MG63 (cell line): ENCODE measurements around the gene KIF25. TPM values are rescaled to one million over a fixed set of nuclear protein-coding genes. Genes with fewer than 3 reads are reported as not detected.

ENCODE experiments used
- DNase-seq: peaks from one replicate; pipeline ENCODE4 v3.0.0-alpha.2; 2020
- H3K27me3 ChIP-seq: fragments of 250-450 bp; sonication (Bioruptor Pico); 2 replicates; pipeline ENCODE4 v1.5.1; 2020; ENCODE audit warnings: mild to moderate bottlenecking, moderate library complexity
- H3K36me3 ChIP-seq: fragments of 250-450 bp; sonication (Bioruptor Pico); 2 replicates; pipeline ENCODE4 v1.5.1; 2020; ENCODE audit warnings: mild to moderate bottlenecking, moderate library complexity
- H3K4me3 ChIP-seq: fragments of 250-450 bp; sonication (Bioruptor Pico); 2 replicates; pipeline ENCODE4 v1.5.1; 2020; ENCODE audit warnings: mild to moderate bottlenecking, moderate library complexity
- H3K9me3 ChIP-seq: fragments of 250-450 bp; sonication (Bioruptor Pico); 2 replicates; pipeline ENCODE4 v1.5.1; 2020; ENCODE audit warnings: mild to moderate bottlenecking, moderate library complexity
- total RNA-seq: library from RNA; depleted of rRNA; stranded (reverse); fragments of >200 nt; shearing (Covaris generic); gene quantifications from 2 replicates; pipeline ENCODE4 v1.2.3, GENCODE V29; 2014; ENCODE audit warnings: low replicate concordance

KIF25 gene
- total RNA-seq, 1 experiment from 2014 or later: not detected

DNA sequence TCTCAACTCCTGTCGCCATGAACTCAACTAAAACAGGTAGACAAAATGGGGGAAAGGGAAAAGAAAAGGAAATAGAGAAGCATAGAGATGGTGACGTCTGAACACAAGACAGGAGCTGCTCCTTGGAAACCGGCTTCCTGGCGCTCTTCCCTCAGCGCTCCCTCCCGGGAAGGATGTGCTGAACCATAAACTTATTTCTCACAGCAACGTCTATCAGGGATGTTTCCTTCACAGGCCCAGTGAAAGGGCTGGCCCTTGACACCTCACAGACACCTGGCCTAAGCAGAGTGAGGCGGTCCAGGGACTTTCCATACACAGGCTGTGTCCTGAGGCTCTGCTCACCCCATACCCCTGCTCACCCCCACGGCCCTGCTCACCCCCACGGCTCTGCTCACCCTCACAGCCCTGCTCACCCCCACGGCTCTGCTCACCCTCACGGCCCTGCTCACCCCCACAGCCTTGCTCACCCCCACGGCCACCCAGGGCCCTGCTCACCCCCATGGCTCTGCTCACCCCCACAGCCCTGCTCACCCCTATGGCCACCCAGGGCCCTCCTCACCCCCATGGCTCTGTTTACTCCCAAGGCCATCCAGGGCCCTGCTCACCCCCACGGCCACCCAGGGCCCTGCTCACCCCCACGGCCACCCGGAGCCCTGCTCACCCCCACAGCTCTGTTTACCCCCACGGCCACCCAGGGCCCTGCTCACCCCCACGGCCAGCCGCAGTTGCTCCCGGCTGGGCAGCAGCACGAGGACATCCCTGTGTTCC, 80.9 kb downstream of the KIF25 start:
- H3K4me3 ChIP-seq: no peak overlapping the region
- H3K36me3 ChIP-seq: no peaks in the 10 kb centered on the region
- no peaks in the 10 kb centered on the region for H3K9me3 ChIP-seq
- DNase-seq: no peak
- no peaks in the 10 kb centered on the region for H3K27me3 ChIP-seq

DNA sequence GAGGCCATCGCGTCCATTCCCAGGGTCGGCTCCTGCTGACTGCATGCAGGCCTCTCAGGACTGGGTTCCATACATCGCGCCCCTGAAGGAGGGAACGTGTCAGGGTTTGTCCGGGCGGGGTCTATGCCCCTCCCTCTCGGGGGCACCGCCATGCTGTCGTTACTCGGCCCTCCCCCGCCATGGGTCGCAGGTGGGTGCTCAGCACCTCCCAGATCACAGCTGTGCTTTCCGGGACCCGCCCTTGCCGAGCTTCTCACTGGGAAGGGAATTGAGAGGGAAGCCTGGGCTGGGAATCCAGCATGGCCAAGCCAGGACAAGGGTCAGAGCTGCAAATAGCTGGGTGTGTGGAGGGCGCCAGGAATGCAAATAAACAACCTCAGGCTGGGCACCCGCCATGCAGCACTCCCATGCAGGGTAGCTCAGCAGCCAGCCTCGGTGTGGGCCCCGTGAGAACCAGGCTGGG, 81.5 kb downstream of the KIF25 start, which contains the start of gene FRMD1:
Gene FRMD1 (minus strand): TSS at position 270 of the 463 bp plus-strand sequence. CDS start 118 bp downstream, at position 152.
- no peaks in the 10 kb centered on the region for H3K9me3 ChIP-seq
- no peaks in the 10 kb centered on the region for H3K27me3 ChIP-seq

DNA sequence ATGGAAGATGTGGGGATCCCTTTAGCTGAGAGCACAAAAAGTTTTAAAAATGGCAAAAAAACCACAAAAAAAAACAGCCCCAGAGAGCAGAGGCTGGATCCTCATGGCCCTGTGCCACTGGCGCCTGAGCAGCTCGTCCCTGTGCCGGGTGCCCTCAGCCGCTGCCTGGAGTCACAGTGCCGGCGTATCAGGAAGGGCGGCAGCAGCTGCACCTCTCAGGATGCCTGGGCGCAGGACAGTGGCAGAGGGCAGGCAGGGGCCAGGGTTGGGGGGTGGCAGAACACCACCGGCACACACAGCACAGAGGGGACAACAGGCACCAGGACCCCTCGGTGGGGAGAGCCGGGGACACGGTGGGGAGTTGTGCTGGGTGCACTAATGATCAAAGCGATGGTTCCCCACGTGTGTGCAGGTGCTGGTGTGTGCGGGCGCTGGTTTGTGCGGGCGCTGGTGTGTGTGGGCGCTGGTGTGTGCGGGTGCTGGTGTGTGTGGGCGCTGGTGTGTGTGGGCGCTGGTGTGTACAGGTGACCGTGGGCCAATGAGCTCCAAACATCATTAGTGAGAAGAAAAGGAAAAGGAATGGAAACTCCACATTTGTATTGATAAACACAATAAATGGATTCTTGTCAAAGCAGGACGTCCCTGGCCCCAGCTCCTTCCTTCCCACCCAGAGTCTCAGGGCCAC, 83.1 kb downstream of the KIF25 start:
- DNase-seq: no peak
- H3K4me3 ChIP-seq: no peak overlapping the region
- H3K36me3 ChIP-seq: no peaks in the 10 kb centered on the region
- no peaks in the 10 kb centered on the region for H3K27me3 ChIP-seq
- no peaks in the 10 kb centered on the region for H3K9me3 ChIP-seq

More for the DNA sequence above, 81.5 kb downstream of the KIF25 start, which contains the start of gene FRMD1:
- DNase-seq: no peak
- no peak within 1 kb of the TSS for H3K4me3 ChIP-seq
- no peaks in the 10 kb centered on the region for H3K36me3 ChIP-seq

DNA sequence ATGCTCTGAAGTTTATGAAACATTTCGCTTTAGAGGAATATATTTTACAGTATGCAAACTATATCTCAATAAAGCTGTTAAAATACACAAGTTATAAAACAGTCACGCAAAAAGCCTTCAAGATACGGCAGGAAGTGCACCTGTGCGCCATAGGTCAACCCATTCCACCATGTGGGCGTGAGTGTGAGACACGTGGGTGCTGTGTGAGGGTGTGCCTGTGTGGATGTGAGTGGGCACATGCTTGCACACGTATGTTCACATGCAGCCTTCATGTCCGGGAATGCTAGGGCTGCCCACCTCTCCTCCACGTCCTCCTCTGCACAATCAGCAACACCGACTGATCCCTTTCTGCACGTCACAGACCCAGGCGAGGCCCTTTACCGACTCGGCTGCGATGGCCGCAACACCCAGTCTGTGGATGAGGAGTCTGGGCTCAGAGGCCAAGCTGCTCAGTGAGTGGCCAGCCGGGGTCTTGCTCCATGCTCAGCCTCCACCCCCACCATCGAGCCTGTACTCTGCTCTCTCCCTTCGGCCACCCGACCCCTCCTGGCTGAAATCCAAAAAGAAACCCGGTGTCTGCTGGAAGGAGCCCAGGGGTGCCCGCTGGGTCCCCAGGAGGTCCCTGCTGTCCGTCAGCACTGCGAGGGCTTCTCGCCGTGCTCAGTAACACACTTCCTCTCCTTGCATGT, 84.5 kb downstream of the KIF25 start:
- Histone ChIP-seq H3K4me3 (no peak overlapping the region), H3K27me3 (no peaks in the 10 kb centered on the region), H3K36me3 (no peaks in the 10 kb centered on the region), H3K9me3 (no peaks in the 10 kb centered on the region)
- no peak for DNase-seq

DNA sequence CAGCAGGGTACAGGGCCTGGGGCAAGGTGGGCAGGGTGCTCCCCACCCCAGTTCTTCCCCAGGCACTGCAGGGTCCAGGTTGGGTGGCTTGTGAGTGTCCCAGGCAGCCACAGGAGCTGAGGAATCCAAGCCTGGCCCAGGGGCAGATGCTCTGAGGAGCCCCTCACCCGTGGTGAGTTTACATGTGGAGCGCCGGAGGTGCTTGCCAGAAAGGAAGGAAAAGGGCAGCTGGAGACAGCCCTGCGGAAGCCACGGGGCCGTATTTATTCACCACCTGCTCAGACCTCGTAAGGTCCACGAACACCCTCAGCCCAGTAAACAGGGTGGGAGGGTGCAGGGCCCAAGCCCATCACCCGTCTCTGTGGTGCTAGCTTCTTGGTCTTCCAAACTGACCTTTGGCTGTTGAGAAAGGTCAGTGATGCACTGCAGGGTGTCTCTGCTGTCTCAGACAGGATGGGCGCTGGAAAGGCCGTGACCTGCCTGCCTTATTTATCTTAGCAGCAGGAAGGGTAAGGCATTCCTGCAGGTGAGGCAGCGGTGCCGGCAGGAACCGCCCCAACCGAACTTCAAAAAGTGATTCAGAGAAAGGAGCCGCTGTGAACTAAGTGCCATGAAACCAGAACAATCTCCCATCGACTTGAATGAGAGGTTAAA, 85.5 kb downstream of the KIF25 start:
- no peak overlapping the region for H3K4me3 ChIP-seq
- H3K36me3 ChIP-seq: no peaks in the 10 kb centered on the region
- no peaks in the 10 kb centered on the region for H3K9me3 ChIP-seq
- no peak for DNase-seq
- H3K27me3 ChIP-seq: no peaks in the 10 kb centered on the region

DNA sequence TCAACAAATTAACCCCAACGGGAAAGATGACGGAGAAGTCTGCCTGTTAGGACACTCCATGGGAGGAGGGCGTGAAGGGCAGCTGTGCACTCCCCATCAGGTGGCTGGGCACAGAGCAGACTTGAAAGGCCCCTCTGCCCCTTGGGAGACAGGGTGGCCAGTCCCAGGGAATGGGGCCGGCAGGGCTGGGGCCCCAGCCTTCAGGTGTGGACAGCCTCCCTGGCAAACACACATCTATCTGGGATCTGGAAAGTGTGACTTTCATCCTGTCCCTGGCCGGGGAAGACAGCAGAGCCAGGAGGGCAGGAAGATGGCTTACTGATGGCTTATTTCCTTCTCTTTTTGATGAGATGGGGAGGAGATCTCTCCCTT, 86.0 kb downstream of the KIF25 start:
- no peak for DNase-seq
- H3K27me3 ChIP-seq: no peaks in the 10 kb centered on the region

DNA sequence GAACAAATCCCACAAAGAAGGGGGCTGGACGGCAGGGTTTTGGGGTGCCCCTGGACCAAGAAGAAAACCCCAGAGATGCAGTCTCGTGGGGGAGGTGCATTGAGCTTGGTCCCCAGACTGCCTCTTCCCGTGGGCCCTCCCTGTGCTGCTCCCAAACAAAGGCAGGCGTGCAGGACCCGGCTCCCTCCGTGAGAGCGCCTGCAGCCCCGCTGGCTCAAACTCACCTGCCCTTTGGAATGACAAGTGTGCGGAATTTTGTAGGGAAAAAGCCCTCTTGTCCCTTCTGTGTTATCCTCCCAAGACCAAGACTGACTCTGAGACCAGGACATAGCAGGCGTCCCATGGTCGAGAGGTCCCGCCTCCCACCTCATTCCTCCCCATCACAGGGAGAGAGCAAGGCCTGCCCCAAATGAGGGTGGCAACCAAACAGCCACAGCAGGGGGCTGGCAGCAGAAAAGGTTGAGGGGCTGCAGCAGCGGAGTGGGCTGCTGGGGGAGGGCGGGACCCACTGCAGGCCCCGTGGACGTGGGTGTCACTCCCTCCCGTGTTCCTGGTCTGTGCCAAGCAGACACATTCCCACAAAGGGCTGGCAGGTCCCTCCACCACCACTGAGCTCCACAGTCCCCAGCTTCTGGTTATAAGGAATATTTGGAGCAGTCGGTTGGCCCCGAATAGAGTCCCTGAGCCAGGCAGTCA, 87.1 kb downstream of the KIF25 start:
- no peak for DNase-seq
- Histone ChIP-seq H3K9me3 (no peaks in the 10 kb centered on the region), H3K27me3 (no peaks in the 10 kb centered on the region), H3K4me3 (no peak overlapping the region), H3K36me3 (no peaks in the 10 kb centered on the region)

More for the DNA sequence above, 86.0 kb downstream of the KIF25 start:
- H3K36me3 ChIP-seq: no peaks in the 10 kb centered on the region
- no peaks in the 10 kb centered on the region for H3K9me3 ChIP-seq
- H3K4me3 ChIP-seq: no peak overlapping the region

DNA sequence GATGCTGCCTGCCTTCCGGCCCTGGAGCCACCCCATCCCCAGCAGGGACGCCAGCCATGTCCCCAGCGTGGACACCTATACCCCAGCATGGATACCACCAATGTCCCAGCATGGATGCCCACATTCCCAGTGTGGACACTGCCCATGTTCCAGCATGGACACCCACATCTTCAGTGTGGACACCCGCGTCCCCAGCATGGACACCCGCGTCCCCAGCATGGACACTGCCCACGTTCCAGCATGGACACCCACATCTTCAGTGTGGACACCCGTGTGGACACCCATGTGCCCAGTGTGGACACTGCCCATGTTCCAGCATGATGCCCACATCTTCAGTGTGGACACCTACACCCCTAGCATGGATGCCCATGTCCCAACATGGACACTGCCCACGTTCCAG, 88.6 kb downstream of the KIF25 start:
- H3K36me3 ChIP-seq: no peaks in the 10 kb centered on the region
- DNase-seq: no peak
- H3K9me3 ChIP-seq: no peaks in the 10 kb centered on the region
- no peaks in the 10 kb centered on the region for H3K27me3 ChIP-seq
- no peak overlapping the region for H3K4me3 ChIP-seq

DNA sequence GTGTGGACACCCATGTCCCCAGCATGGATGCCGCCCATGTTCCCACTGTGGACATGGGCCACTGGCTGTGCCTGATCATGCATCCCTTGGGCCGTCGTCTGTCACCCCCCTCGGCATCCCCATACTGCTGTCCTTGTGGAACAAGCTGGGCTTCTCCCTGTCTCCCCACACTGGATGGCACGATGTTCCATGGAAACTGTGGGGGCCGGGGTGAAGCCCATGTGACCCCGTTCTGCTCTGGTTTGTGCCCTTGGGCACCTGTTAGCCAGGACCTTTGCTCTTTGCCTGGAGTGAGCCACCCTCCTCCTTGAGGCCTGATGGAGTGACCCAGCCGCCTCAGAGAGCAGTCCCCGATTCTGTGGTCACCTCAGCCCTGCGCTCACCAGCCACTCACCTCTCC, 89.1 kb downstream of the KIF25 start:
- no peak for DNase-seq
- no peak overlapping the region for H3K4me3 ChIP-seq
- H3K27me3 ChIP-seq: no peaks in the 10 kb centered on the region
- H3K36me3 ChIP-seq: no peaks in the 10 kb centered on the region
- no peaks in the 10 kb centered on the region for H3K9me3 ChIP-seq

DNA sequence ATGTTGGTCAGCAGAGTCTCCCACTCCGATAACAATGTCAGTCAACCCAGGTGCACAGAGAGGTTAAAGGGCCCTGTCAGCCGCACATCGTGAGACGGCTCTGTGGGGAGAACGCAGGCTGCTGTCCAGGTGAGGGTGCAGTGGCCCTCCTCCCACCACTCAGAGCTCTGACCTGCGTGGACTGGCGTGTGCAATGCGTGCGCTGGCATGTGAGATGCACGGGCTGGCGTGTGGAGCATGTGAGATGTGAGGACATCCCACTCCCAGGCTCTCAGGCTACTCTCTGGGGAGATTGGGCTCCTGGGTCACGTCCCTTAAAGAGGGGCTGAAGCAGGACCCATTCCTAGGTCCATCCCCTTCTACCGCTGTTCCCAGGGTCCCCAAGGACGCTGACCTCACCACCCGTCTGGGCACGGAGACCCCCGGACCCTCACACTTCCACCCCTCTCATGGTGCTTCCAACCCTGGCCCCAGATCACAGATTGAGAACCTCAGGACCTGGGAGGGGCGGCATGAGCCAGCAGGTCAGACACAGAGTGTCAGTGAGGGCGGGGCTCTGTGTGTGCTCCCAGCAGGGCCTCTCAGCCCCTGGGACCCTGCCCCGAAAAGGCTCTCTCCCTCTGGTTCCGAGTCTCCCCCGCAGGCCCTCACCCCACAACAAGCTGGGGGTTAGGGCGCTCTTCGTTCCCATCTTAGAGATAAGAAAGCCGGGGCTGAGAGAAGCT, 90.1 kb downstream of the KIF25 start:
- no peaks in the 10 kb centered on the region for H3K27me3 ChIP-seq
- H3K9me3 ChIP-seq: no peaks in the 10 kb centered on the region
- no peak overlapping the region for H3K4me3 ChIP-seq
- no peak for DNase-seq
- no peaks in the 10 kb centered on the region for H3K36me3 ChIP-seq

DNA sequence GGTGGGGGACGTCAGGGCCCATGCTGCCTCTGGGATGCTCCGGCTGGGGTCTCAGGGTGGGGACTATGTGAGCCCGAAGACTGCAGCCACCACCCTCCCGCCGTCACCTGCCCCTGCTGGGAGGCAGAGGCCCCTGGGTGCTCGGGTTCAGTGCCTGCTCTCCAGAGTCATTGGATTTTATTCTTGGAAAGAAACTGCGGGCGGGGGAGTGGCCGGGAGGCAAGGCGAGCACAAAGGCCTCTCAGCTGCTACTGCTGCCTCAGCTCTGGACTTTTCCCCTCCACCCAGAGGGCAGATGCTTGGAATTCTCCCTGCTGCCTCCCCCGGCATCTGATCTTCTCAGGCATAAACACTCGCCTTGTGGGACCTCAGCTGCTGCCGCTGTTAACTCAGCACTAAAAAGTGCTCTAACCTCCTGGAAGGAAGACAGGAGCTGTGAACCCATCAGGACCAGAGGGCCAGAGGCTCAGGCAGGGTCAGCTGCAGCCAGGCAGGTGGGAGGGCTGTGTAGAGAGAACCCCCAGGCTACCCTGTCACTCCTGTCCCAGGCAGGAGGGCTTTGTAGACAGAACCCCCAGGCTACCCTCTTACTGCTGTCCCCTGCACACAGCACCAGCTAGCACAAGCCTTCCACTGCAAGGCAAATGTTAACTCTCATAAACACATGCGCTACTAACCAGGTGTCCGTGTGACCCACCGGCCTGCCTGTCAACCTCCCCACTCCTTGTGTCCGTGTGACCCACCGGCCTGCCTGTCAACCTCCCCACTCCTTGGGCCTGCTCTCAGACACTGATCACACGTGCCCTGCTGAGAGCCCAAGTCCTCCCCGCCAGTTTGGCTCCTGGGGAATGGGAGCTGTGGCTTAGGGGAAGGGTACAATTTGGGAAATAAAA, 90.9 kb downstream of the KIF25 start:
- Histone ChIP-seq H3K27me3 (no peaks in the 10 kb centered on the region), H3K36me3 (no peaks in the 10 kb centered on the region), H3K9me3 (no peaks in the 10 kb centered on the region), H3K4me3 (no peak overlapping the region)
- DNase-seq: no peak

DNA sequence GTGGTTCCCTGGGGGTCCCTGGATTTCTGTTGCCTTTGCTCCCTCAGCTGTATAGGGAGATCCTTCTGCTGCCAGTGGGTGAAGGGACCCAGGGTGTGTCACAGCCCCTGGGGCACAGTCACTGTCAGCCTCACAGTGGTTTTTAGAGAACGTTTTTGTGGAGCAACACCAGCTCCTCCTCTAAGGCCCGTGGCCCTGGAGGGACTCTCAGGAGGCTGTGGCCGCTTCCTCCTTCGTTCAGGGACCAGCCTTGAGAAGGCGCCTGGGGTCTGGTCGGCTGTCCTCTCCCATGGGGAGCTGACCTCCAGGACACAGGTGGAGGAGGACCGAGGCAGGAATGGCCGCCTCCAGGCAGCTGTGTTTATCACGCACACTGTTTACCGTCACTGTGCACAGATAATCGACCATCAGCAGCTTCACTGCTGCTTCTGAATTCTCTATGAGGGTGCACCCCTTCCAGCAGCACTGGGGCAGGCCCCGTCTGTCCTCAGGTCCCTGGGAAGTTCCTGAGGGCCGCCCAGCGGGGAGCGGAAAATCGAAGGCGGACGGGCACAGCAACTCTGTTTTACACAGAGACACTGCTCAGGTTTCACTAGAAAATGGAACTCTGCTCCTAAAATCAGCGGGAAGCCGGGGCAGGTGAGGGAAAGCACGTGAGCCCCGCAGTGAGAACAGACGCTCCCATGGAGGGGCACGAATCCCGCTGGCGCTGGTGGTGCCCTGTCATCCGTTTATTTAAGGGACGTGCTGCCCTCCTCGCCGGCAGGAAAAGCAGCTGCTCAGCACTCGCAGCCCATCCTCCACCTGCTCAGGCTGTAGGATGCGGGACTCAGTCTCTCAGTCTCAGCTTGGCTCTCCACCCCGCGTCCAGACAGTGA, 92.0 kb downstream of the KIF25 start:
- DNase-seq: no peak
- no peaks in the 10 kb centered on the region for H3K9me3 ChIP-seq
- H3K36me3 ChIP-seq: no peaks in the 10 kb centered on the region
- no peaks in the 10 kb centered on the region for H3K27me3 ChIP-seq
- H3K4me3 ChIP-seq: no peak overlapping the region

DNA sequence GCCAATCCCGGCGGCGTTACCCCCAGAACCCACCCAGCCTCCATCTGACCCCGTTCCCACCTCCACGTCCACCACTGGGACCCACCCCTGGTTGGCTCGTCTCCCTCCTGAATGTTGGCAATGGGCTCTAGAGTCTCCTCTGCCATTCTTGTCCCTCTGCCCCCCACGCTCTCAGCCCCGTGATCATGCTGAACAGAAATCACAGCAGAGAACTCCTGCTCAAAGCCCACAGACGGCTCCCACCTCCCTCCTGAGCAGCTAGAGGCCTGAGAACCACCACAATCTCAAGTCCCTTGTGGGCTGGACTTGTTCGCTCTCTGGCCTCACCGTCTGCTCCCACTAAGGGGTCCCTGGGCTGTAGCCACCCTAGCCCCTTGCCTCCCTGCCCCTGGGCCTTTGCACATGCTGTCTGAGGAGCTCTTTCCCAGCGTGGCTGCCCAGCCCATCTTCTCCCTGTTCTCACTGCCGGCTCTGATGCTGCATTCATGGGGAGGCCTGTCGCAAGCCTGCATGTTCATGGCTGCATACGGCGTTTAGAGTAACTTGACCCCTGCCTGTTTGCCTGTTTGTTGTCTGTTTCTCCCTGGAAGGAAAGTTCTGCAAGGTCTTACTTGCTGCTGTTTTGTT, 92.7 kb downstream of the KIF25 start:
- Histone ChIP-seq H3K9me3 (no peaks in the 10 kb centered on the region), H3K4me3 (no peak overlapping the region), H3K36me3 (no peaks in the 10 kb centered on the region), H3K27me3 (no peaks in the 10 kb centered on the region)
- no peak for DNase-seq

DNA sequence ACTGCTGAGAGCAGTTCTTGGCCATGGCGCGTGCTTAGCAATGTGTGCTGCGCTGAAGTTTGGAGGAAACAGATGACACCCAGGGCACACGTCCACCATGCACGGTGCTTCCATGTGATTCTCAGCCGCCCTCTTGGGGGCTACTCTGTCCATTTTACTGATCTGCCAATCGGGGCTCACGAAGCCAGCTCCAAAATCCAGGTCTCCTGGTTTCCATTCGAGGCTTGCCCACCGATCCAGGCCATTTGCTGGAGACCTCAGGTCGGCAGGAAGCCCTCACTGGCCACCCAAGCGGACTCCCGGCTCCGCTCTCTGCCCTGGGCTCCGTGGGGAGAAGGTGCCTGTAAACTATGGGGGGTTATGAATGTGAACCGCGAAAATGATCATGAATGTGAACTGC, 93.2 kb downstream of the KIF25 start:
- H3K9me3 ChIP-seq: no peaks in the 10 kb centered on the region
- no peaks in the 10 kb centered on the region for H3K27me3 ChIP-seq
- no peaks in the 10 kb centered on the region for H3K36me3 ChIP-seq
- no peak for DNase-seq
- H3K4me3 ChIP-seq: no peak overlapping the region
